Liver (tissue), 9 donors: ENCODE results near the gene DDX41. TPM values are rescaled to one million over a fixed set of nuclear protein-coding genes. Genes with fewer than 3 reads are reported as not detected.

ENCODE experiments used
- DNase-seq: peaks from one replicate; pipeline ENCODE4 v3.0.0-alpha.2; 2017; ENCODE audit warnings: low spot score
- H3K27ac ChIP-seq, 2 donors: one replicate each; pipeline ENCODE4 v1.7.0; 2013; ENCODE audit warnings: inconsistent platforms in 2 of 2, low read length in 2 of 2, control low read depth in 1 of 2, low read depth in 1 of 2, mild to moderate bottlenecking in 1 of 2
- H3K27me3 ChIP-seq, 4 donors: one replicate each; pipeline versions ENCODE4 v1.6.1 to v1.7.0; 2013; ENCODE audit warnings: low read length in 3 of 4, inconsistent platforms in 1 of 4, mild to moderate bottlenecking in 1 of 4, moderate library complexity in 1 of 4; ENCODE audit not compliant: control insufficient read depth in 4 of 4, insufficient read depth in 4 of 4
- H3K36me3 ChIP-seq, 4 donors: one replicate each; pipeline versions ENCODE4 v1.6.1 to v1.7.0; 2013; ENCODE audit warnings: low read length in 3 of 4, mild to moderate bottlenecking in 3 of 4, low read depth in 1 of 4, moderate library complexity in 1 of 4; ENCODE audit not compliant: control insufficient read depth in 4 of 4, insufficient read depth in 3 of 4
- H3K4me1 ChIP-seq, 4 donors: one replicate each; pipeline versions ENCODE4 v1.6.1 to v1.7.0; 2013; ENCODE audit warnings: low read length in 3 of 4, mild to moderate bottlenecking in 3 of 4, moderate library complexity in 1 of 4; ENCODE audit not compliant: control insufficient read depth in 4 of 4, insufficient read depth in 4 of 4
- H3K4me3 ChIP-seq, 3 donors: one replicate each; pipeline versions ENCODE4 v1.6.1 to v1.7.0; 2013; ENCODE audit warnings: low read length in 3 of 3, control low read depth in 1 of 3, low read depth in 1 of 3, mild to moderate bottlenecking in 1 of 3
- H3K9ac ChIP-seq, 2 donors: one replicate each; pipeline ENCODE4 v1.7.0; 2013; ENCODE audit warnings: low read length in 2 of 2, mild to moderate bottlenecking in 2 of 2, moderate library complexity in 2 of 2, control low read depth in 1 of 2, low read depth in 1 of 2
- H3K9me3 ChIP-seq, 4 donors: one replicate each; pipeline versions ENCODE4 v1.6.1 to v1.7.0; 2013; ENCODE audit warnings: low read length in 3 of 4; ENCODE audit not compliant: control insufficient read depth in 4 of 4
- EGR1 ChIP-seq, 2 donors: IDR thresholded peaks; 2 replicates each; pipeline ENCODE4 v1.6.1; 2016 to 2018; ENCODE audit warnings: antibody characterized with exemption in 2 of 2, low read depth in 2 of 2
- FOXA1 ChIP-seq: IDR thresholded peaks from 2 replicates; pipeline ENCODE4 v1.6.1; 2016; ENCODE audit warnings: antibody characterized with exemption
- FOXA2 ChIP-seq: IDR thresholded peaks from 2 replicates; pipeline ENCODE4 v1.6.1; 2016; ENCODE audit warnings: antibody characterized with exemption
- GABPA ChIP-seq, 2 donors: IDR thresholded peaks in 1 of 2; conservative IDR thresholded peaks in 1 of 2; 2 replicates each; pipeline ENCODE4 v1.6.1; 2016; ENCODE audit warnings: antibody characterized with exemption in 2 of 2, mild to moderate bottlenecking in 1 of 2, moderate library complexity in 1 of 2
- HNF4A ChIP-seq, 2 donors: conservative IDR thresholded peaks; 2 replicates each; pipeline ENCODE4 v1.6.1; 2016; ENCODE audit warnings: antibody characterized with exemption in 2 of 2, mild to moderate bottlenecking in 2 of 2
- HNF4G ChIP-seq: IDR thresholded peaks from 2 replicates; pipeline ENCODE4 v1.6.1; 2016; ENCODE audit warnings: antibody characterized with exemption
- JUND ChIP-seq, 2 donors: IDR thresholded peaks; 2 replicates each; pipeline ENCODE4 v1.6.1; 2016; ENCODE audit warnings: antibody characterized with exemption in 2 of 2
- NR2F2 ChIP-seq: IDR thresholded peaks from 2 replicates; pipeline ENCODE4 v1.6.1; 2016; ENCODE audit warnings: antibody characterized with exemption
- RAD21 ChIP-seq, 2 donors: IDR thresholded peaks; 2 replicates each; pipeline ENCODE4 v1.6.1; 2016; ENCODE audit warnings: antibody characterized with exemption in 2 of 2, mild to moderate bottlenecking in 2 of 2
- RXRA ChIP-seq, 2 donors: IDR thresholded peaks; 2 replicates each; pipeline ENCODE4 v1.6.1; 2017 to 2018; ENCODE audit warnings: antibody characterized with exemption in 2 of 2, mild to moderate bottlenecking in 1 of 2
- SP1 ChIP-seq: IDR thresholded peaks from 2 replicates; pipeline ENCODE4 v1.6.1; 2018; ENCODE audit warnings: antibody characterized with exemption, mild to moderate bottlenecking
- TAF1 ChIP-seq: conservative IDR thresholded peaks from 2 replicates; pipeline ENCODE4 v1.6.1; 2016; ENCODE audit warnings: antibody characterized with exemption, mild to moderate bottlenecking
- YY1 ChIP-seq: IDR thresholded peaks from 2 replicates; pipeline ENCODE4 v1.6.1; 2016; ENCODE audit warnings: antibody characterized with exemption, mild to moderate bottlenecking
- WGBS: extraction: QIAGEN DNeasy Blood & Tissue Kit; methylation state at CpG from one replicate; pipeline ENCODE4 v1.1.7; 2013; 5-methylcytosine and 5-hydroxymethylcytosine counted together
- polyA plus RNA-seq, 2 donors: library from polyadenylated mRNA; stranded (reverse) in 1 of 2; unstranded in 1 of 2; fragments of 200-250 nt in 1 of 2; fragments of >200 nt in 1 of 2; fragmentation: Nextera tagmentation in 1 of 2; extraction: Ambion mirVana in 1 of 2; gene quantifications; one replicate each; pipeline versions ENCODE4 v1.2.1 to v1.2.3, GENCODE V29; 2013 to 2015
- total RNA-seq, 2 donors: library from RNA; depleted of rRNA; stranded (reverse); fragments of >200 nt; gene quantifications; one replicate each; pipeline ENCODE4 v1.2.3, GENCODE V29; 2014
- TF ChIP-seq, protein P1 (sequence below): fragments of 150-350 bp; IDR thresholded peaks from 2 replicates; pipeline ENCODE4 v1.5.1; 2017; ENCODE audit warnings: improper control_type of control experiment, low read depth, low read length; ENCODE audit not compliant: missing input control
- TF ChIP-seq, protein P2 (sequence below): IDR thresholded peaks from 2 replicates; pipeline ENCODE4 v1.6.1; 2016; ENCODE audit warnings: antibody characterized with exemption
- TF ChIP-seq, protein P3 (sequence below): IDR thresholded peaks from 2 replicates; pipeline ENCODE4 v1.6.1; 2016; ENCODE audit warnings: antibody characterized with exemption
- TF ChIP-seq, protein P4 (sequence below): IDR thresholded peaks from 2 replicates; pipeline ENCODE4 v1.6.1; 2016; ENCODE audit warnings: antibody characterized with exemption
- TF ChIP-seq, protein P5 (sequence below): IDR thresholded peaks from 2 replicates; pipeline ENCODE4 v1.6.1; 2016; ENCODE audit warnings: antibody characterized with exemption, mild to moderate bottlenecking
- donor health status: healthy.
- donor health status: healthy.
- donor health status: healthy.
- donor health status: healthy.
- donor health status: healthy.

The DDX41 gene
- total and polyA plus RNA-seq, 4 donors: 20.4 to 58.5 (median 45.6) TPM

DNA sequence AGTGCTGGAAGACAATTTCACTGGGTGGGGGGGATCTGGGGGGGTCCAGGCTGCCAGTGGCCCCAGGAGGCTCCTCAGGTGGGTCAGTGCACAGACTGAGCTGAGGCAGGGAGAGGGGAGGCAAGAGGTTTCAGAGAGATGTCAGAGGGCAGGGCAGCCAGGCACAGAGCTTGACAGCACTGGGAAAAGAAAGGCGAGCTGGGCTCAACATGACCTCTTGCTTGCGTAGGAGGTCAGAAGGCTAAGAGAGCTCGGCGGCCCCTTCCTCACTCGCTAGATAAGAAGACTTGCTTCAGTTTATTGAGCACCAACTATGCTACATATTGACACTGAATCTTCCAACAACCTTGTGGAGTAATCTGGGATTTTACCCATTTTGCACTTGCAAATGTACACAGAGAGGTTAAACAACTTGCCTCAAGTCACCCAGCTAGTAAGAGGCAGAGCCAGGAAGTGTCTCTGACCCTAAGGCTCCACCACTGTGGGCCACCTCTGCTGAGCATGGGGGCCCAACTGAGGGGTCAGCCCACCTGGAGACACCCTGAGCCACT lies 22.9 kb downstream of the DDX41 start (continued):
- TF ChIP-seq RXRA (IDR thresholded peaks at IDR 0.05): no peak
- TF ChIP-seq, protein P1, sequence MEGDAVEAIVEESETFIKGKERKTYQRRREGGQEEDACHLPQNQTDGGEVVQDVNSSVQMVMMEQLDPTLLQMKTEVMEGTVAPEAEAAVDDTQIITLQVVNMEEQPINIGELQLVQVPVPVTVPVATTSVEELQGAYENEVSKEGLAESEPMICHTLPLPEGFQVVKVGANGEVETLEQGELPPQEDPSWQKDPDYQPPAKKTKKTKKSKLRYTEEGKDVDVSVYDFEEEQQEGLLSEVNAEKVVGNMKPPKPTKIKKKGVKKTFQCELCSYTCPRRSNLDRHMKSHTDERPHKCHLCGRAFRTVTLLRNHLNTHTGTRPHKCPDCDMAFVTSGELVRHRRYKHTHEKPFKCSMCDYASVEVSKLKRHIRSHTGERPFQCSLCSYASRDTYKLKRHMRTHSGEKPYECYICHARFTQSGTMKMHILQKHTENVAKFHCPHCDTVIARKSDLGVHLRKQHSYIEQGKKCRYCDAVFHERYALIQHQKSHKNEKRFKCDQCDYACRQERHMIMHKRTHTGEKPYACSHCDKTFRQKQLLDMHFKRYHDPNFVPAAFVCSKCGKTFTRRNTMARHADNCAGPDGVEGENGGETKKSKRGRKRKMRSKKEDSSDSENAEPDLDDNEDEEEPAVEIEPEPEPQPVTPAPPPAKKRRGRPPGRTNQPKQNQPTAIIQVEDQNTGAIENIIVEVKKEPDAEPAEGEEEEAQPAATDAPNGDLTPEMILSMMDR: no peak
- no peak for TF ChIP-seq JUND (IDR thresholded peaks at IDR 0.05)
- no peak for TF ChIP-seq SP1
- TF ChIP-seq TAF1: no peak

DNA sequence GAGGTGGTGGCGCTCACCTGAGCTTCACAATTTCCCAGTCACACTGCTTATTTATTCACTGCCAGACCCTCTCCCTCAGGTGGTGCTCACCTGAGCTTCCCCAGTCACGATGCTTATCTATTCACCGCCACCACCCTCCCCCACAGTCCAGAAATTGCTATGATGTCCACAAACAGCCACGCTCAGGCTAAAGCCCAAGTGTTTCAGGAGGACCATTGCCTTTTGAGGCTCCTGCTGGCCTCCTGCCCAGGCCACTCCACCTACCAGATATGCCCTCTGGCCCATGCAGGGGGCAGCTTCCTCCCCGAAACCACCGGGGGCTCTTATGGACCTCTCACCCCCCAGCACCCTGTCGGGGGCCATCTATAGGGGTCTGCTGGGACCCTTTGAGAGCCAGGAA lies 23.9 kb downstream of the DDX41 start:
- Histone ChIP-seq H3K9ac (no peak overlapping the region), H3K27me3 (no peaks in the 10 kb centered on the region), H3K27ac (no peak overlapping the region)

More for the DNA sequence above, 23.9 kb downstream of the DDX41 start:
- Histone ChIP-seq H3K9me3 (no peaks in the 10 kb centered on the region), H3K4me3 (no peak overlapping the region), H3K36me3 (peaks cover 0 to 2% (median under 1%) of the 10 kb centered on the region in 4 donors), H3K4me1 (peaks cover 0 to 17% (median 5%) of the 10 kb centered on the region in 4 donors)
- no peak for DNase-seq
- 89% methylated on average over 7 of the region's 7 CpGs for WGBS
- no peak for TF ChIP-seq GABPA (IDR thresholded peaks at IDR 0.05 in 1 of 2, conservative IDR thresholded peaks at IDR 0.05 in 1 of 2)
- no peak for TF ChIP-seq HNF4G
- TF ChIP-seq RXRA (IDR thresholded peaks at IDR 0.05): no peak
- TF ChIP-seq, protein P2, sequence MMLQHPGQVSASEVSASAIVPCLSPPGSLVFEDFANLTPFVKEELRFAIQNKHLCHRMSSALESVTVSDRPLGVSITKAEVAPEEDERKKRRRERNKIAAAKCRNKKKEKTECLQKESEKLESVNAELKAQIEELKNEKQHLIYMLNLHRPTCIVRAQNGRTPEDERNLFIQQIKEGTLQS: no peak
- no peak for TF ChIP-seq YY1
- TF ChIP-seq, protein P3, sequence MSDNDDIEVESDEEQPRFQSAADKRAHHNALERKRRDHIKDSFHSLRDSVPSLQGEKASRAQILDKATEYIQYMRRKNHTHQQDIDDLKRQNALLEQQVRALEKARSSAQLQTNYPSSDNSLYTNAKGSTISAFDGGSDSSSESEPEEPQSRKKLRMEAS: no peak
- no peak for TF ChIP-seq TAF1
- TF ChIP-seq, protein P4, sequence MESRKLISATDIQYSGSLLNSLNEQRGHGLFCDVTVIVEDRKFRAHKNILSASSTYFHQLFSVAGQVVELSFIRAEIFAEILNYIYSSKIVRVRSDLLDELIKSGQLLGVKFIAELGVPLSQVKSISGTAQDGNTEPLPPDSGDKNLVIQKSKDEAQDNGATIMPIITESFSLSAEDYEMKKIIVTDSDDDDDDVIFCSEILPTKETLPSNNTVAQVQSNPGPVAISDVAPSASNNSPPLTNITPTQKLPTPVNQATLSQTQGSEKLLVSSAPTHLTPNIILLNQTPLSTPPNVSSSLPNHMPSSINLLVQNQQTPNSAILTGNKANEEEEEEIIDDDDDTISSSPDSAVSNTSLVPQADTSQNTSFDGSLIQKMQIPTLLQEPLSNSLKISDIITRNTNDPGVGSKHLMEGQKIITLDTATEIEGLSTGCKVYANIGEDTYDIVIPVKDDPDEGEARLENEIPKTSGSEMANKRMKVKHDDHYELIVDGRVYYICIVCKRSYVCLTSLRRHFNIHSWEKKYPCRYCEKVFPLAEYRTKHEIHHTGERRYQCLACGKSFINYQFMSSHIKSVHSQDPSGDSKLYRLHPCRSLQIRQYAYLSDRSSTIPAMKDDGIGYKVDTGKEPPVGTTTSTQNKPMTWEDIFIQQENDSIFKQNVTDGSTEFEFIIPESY: no peak
- TF ChIP-seq EGR1 (IDR thresholded peaks at IDR 0.05; ENCODE audit: low read depth in 2 of 2): no peak
- no peak for TF ChIP-seq FOXA2
- TF ChIP-seq SP1: no peak
- no peak for TF ChIP-seq HNF4A (conservative IDR thresholded peaks at IDR 0.05)
- TF ChIP-seq, protein P5, sequence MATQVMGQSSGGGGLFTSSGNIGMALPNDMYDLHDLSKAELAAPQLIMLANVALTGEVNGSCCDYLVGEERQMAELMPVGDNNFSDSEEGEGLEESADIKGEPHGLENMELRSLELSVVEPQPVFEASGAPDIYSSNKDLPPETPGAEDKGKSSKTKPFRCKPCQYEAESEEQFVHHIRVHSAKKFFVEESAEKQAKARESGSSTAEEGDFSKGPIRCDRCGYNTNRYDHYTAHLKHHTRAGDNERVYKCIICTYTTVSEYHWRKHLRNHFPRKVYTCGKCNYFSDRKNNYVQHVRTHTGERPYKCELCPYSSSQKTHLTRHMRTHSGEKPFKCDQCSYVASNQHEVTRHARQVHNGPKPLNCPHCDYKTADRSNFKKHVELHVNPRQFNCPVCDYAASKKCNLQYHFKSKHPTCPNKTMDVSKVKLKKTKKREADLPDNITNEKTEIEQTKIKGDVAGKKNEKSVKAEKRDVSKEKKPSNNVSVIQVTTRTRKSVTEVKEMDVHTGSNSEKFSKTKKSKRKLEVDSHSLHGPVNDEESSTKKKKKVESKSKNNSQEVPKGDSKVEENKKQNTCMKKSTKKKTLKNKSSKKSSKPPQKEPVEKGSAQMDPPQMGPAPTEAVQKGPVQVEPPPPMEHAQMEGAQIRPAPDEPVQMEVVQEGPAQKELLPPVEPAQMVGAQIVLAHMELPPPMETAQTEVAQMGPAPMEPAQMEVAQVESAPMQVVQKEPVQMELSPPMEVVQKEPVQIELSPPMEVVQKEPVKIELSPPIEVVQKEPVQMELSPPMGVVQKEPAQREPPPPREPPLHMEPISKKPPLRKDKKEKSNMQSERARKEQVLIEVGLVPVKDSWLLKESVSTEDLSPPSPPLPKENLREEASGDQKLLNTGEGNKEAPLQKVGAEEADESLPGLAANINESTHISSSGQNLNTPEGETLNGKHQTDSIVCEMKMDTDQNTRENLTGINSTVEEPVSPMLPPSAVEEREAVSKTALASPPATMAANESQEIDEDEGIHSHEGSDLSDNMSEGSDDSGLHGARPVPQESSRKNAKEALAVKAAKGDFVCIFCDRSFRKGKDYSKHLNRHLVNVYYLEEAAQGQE: no peak
- TF ChIP-seq FOXA1: no peak
- no peak for TF ChIP-seq RAD21 (IDR thresholded peaks at IDR 0.05)
- TF ChIP-seq, protein P1: no peak
- no peak for TF ChIP-seq JUND (IDR thresholded peaks at IDR 0.05)
- no peak for TF ChIP-seq NR2F2
